GM19397 (cell line): ENCODE results near the gene HNRNPA3.
A peak's percentile ranks its signal among the peaks of the same experiment; 100 is the strongest.
"Not testable (repeated sequence)": the region's sequence is repeated elsewhere in the genome, so short reads cannot be mapped to it uniquely, and the experiment has no call there.

Experiments
- ATAC-seq: cut with Tn5 transposase; IDR thresholded peaks from one replicate; pipeline ENCODE4 v1.9.1; 2021; ENCODE audit warnings: mild to moderate bottlenecking, moderate library complexity; ENCODE audit not compliant: unreplicated experiment

The HNRNPA3 gene

GRCh38 chr2:177212106-177212890 lies at the start of gene HNRNPA3:
Gene HNRNPA3 (plus strand): TSS chr2:177212794. CDS start chr2:177212800, 6 bp downstream.
- ATAC-seq: peak; percentile 88

DNA sequence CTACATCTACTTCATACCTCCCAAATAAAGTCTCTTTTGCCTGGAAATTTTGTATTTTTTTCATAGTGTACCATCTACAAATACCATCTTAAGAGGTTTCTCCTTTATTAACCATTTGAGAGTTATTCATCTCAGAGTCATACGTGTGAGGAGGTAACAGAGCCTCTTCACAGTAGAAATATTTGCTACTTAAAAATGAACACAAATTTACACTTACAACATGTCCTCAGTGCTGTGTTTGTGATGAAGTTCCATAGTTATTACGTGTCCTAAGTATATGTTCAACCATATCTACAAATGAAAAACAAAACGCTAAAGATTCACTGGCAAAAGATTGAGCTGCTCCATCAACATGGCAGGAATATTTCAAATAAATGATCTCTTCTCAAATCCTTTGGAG lies 48.5 kb upstream of the HNRNPA3 start:
- no peak for ATAC-seq

DNA sequence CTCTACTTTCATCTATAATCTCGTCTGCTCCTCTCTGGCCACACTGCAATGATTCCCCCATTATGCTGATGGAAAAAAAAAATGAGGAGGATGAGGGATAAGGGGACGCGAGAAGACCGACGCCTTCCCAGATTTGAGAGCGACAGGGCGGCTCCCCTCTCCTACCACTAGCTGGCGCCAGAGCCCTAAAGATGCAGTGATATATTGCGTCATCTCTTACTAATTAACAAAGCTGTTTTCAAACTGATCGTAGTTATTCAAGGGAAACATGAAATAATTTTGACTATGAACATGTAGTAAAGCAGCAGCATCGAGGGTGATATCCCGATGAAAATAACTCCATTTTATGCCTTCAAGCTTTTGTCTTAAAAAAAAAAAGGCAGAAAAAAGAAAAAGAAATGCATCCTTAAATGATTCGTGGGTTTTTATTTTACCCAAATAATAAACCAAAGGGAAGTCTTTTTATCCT lies 48.0 kb upstream of the HNRNPA3 start:
- peak; percentile 52 for ATAC-seq

GRCh38 chr2:177165061-177165583 lies 47.5 kb upstream of the HNRNPA3 start:
- no peak for ATAC-seq

DNA sequence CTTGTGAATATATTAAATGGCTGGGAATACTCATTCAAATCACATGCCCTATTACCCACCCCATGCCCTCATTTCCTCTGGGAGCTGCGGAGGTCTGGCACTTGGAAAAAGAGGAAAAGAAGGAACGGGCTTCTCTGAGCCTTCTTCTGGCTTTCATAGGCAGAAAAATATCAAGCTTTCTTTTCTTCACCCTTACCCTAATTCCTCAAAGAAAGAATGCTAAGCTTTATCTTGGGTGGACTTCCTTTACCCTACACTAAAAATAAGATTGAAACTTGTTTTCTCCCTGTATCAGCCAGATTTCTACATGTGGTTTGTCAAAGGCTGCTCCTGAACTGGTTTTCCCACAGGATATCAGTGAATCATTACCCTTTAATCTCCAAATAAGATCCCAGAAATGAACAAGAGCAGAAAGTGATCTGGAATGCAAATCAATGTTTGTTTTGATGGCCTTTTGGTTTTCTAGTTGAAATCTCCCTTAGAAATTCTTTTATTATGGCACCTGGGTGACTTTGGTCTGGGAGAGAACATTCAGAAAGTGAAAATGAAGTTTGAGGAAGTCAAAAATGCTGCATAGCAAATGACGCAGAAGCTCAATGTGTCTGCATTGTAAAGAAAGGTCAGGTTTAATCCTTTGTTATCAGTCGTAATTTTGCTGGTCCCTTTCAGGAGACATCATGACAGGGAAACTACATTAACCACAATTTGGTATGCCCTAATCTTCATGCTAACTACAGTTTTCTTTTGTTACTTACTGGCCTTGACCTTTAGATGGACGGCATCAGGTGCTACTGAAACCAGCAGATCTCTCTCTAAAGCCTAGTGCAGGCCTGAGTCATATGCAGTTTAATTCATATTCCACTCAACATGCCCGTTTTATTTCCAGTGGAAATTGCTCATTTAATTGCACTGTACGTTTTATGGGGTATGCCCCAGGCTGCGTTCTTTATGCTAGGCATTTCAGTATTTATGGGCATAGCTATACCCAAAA lies 46.6 kb upstream of the HNRNPA3 start:
- ATAC-seq: peak; percentile 53

GRCh38 chr2:177169810-177170514 lies 42.6 kb upstream of the HNRNPA3 start:
- ATAC-seq: peak; percentile 60

- ATAC-seq: no peak
Observed at GRCh38 chr2:177171418-177171865, 41.2 kb upstream of the HNRNPA3 start.

- no peak for ATAC-seq
Observed at GRCh38 chr2:177172034-177172880, 40.3 kb upstream of the HNRNPA3 start.

DNA sequence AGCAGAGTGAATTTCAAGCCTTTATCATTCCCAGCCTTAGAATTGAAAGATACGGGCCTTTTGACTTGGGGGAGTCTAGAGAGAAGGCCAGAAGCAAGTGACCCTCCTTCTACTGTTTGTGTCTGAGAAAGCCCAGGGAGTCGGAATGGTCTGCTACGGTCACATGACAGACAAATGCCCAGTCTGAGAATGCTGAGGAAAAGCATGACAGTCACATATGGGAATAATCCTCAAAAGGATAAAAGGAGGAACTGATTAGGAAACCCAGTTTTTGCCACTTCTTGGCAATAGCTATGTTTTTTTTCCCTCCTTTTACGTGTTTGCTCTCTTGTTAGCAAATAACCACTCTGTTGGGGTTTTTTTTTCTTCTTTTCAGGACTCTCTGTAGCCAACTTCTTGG lies 38.1 kb upstream of the HNRNPA3 start:
- ATAC-seq: no peak

GRCh38 chr2:177175917-177176668 lies 36.5 kb upstream of the HNRNPA3 start:
- ATAC-seq: no peak

DNA sequence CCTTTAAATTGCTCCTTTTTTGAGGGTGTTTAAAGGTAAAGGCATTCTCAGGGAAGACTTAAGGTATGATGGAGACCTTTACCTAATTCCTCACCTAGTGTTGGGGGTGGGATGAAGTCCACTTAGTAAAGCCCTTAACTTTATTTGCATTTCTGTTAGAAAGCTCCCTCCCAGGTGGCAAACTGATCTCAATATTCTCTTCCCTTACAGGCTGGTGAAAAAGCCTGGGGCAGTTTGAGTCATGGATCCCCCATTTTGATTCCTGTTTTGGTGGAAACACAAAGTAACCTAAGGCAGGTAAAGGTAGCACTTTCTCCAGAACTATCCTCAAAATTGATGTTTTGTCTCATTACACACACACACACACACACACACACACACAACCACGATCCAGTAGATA lies 33.8 kb upstream of the HNRNPA3 start:
- no peak for ATAC-seq

DNA sequence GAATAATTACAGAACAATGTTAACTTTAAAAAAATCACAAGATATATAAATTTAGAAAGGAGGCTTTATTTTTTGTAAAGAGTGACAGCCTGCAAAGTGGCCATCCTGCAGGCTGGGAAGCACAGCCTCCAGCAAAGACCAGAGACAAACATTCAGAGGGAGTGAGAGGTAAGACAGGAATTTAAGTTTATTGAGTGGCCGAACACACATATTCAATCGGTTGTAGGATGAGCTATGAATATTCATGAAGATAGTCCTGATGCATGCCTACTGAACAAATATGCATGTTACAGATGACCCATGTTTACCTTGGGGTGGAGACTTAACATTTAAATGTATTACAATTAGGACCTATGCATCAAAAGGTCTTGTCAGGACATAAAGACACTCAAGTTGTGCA lies 33.4 kb upstream of the HNRNPA3 start:
- ATAC-seq: no peak

DNA sequence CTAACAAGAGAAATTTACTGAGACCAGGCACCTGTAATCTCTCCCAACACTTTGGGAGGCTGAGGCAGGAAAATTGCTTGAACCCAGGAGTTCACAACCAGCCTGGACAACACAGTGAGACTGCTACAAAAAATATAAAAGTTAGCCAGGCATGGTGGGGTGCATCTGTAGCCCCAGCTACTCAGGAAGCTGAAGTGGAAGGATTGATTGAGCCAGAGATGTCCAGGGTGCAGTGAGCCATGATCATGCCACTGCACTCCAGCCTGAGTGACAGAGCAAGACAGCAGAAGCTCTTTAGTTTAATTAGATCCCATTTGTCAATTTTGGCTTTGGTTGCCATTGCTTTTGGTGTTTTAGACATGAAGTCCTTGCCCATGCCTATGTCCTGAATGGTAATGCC lies 32.9 kb upstream of the HNRNPA3 start:
- not testable (repeated sequence) for ATAC-seq

- ATAC-seq: no peak
Observed at GRCh38 chr2:177180269-177181000, 32.2 kb upstream of the HNRNPA3 start.

GRCh38 chr2:177183860-177184259 lies 28.7 kb upstream of the HNRNPA3 start:
- no peak for ATAC-seq

GRCh38 chr2:177184606-177185005 lies 28.0 kb upstream of the HNRNPA3 start:
- no peak for ATAC-seq

DNA sequence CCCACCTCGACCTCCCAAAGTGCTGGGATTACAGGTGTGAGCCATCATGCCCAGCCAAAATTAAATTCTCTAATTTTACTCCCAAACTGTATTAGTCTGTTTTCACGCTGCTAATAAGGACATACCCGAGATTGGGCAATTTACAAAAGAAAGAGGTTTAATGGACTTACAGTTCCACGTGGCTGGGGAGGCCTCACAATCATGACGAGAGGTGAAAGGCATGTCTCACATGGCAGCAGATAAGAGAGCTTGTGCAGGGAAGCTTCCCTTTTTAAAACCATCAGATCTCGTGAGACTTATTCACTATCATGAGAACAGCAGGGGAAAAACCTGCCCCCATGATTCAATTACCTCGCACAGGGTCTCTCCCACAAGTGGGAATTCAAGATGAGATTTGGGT lies 26.6 kb upstream of the HNRNPA3 start:
- not testable (repeated sequence) for ATAC-seq

DNA sequence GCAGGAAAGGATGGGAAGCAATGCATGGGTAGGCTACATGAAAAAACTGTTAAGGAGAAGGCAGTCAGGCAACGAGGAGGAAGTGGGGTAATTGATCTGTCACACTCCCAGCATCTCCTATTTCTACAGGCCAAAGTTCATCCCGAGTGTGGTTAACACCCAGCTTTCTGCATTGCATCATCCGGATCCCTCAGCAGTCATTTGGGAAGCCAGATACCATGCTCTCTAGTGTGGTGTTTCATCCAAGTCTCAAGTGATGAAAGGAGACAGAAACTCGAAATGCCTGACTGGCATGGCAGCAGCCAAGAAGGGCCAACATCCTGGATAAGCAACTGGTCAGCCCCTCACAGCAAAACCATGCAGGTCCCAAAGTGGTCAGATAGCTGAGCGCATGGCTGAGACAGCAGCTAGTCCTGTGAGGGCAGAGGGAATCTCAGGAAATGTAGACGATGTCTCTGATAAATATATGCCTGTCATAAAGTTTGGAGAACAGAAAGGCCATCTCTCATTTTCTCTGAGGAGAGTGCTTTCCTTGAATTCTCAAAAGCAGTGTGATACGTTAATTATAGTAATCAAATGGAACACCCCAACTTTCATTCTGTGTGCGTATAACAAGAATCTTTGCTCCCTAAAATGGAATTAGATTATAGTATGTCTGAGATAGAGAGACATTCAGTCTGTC lies 24.8 kb upstream of the HNRNPA3 start:
- ATAC-seq: no peak
